ENCODE measurements around the gene HNRNPAB. TPM values are rescaled to one million over a fixed set of nuclear protein-coding genes. Genes with fewer than 3 reads are reported as not detected.

The HNRNPAB gene
- total RNA-seq, 2 donors from 2014 or later: 66.3 to 124 TPM

- no peak for TF ChIP-seq CTCF (IDR thresholded peaks at IDR 0.05)
- no peak for ATAC-seq (ENCODE audit: insufficient number of reproducible peaks, low FRiP score, low read depth)
- peaks cover 10 to 31% of the 10 kb centered on the region in 2 donors for H3K4me1 ChIP-seq (ENCODE audit: control insufficient read depth in 1 of 2, low read depth in 2 of 2)
Observed at GRCh38 chr5:178205749-178206047, 1.4 kb downstream of the HNRNPAB start.

GRCh38 chr5:178206166-178207101 is 2.1 kb downstream of the HNRNPAB start:
- H3K36me3 ChIP-seq: peaks cover 30% of the 10 kb centered on the region
- no peak for DNase-seq (ENCODE audit: low spot score)
- ATAC-seq (ENCODE audit: insufficient number of reproducible peaks, low FRiP score, low read depth): no peak
- no peak overlapping the region for H3K27ac ChIP-seq
- TF ChIP-seq CTCF (IDR thresholded peaks at IDR 0.05): no peak
- H3K9me3 ChIP-seq: no peaks in the 10 kb centered on the region
- no peaks in the 10 kb centered on the region for H3K27me3 ChIP-seq (replicated peaks; ENCODE audit: insufficient read depth)
- peak overlapping the region; percentile 96 for H3K4me3 ChIP-seq
- peaks cover 10 to 31% of the 10 kb centered on the region in 2 donors for H3K4me1 ChIP-seq (ENCODE audit: control insufficient read depth in 1 of 2, low read depth in 2 of 2)

More at GRCh38 chr5:178205749-178206047, 1.4 kb downstream of the HNRNPAB start:
- Histone ChIP-seq H3K36me3 (peaks cover 22% of the 10 kb centered on the region), H3K9me3 (no peaks in the 10 kb centered on the region), H3K27ac (peak overlapping the region; percentile 90 to 97), H3K4me3 (peak overlapping the region; percentile 96), H3K27me3 (replicated peaks; ENCODE audit: insufficient read depth) (no peaks in the 10 kb centered on the region)
- DNase-seq (ENCODE audit: low spot score): no peak

GRCh38 chr5:178207183-178207916 is 3.0 kb downstream of the HNRNPAB start:
- no peaks in the 10 kb centered on the region for H3K9me3 ChIP-seq
- H3K27me3 ChIP-seq (replicated peaks; ENCODE audit: insufficient read depth): no peaks in the 10 kb centered on the region
- H3K4me3 ChIP-seq: no peak overlapping the region
- no peak overlapping the region for H3K27ac ChIP-seq
- H3K36me3 ChIP-seq: peaks cover 37% of the 10 kb centered on the region
- ATAC-seq (ENCODE audit: insufficient number of reproducible peaks, low FRiP score, low read depth) (no peak), DNase-seq (ENCODE audit: low spot score) (no peak)
- no peak for TF ChIP-seq CTCF (IDR thresholded peaks at IDR 0.05)
- H3K4me1 ChIP-seq (ENCODE audit: control insufficient read depth in 1 of 2, low read depth in 2 of 2): peaks cover 10 to 31% of the 10 kb centered on the region in 2 donors

- peaks cover 10 to 31% of the 10 kb centered on the region in 2 donors for H3K4me1 ChIP-seq (ENCODE audit: control insufficient read depth in 1 of 2, low read depth in 2 of 2)
- ATAC-seq (ENCODE audit: insufficient number of reproducible peaks, low FRiP score, low read depth) (no peak), DNase-seq (ENCODE audit: low spot score) (no peak)
- H3K9me3 ChIP-seq: no peaks in the 10 kb centered on the region
- peaks cover 43% of the 10 kb centered on the region for H3K36me3 ChIP-seq
- no peak overlapping the region for H3K27ac ChIP-seq
- no peak overlapping the region for H3K4me3 ChIP-seq
- no peaks in the 10 kb centered on the region for H3K27me3 ChIP-seq (replicated peaks; ENCODE audit: insufficient read depth)
- TF ChIP-seq CTCF (IDR thresholded peaks at IDR 0.05): no peak
Observed at GRCh38 chr5:178207917-178208280, 3.6 kb downstream of the HNRNPAB start.

GRCh38 chr5:178208540-178209227 is 4.4 kb downstream of the HNRNPAB start:
- Histone ChIP-seq H3K36me3 (peaks cover 51% of the 10 kb centered on the region), H3K4me1 (ENCODE audit: control insufficient read depth in 1 of 2, low read depth in 2 of 2) (peaks cover 10 to 29% of the 10 kb centered on the region in 2 donors), H3K27ac (no peak overlapping the region), H3K27me3 (replicated peaks; ENCODE audit: insufficient read depth) (no peaks in the 10 kb centered on the region), H3K9me3 (no peaks in the 10 kb centered on the region), H3K4me3 (no peak overlapping the region)
- DNase-seq (ENCODE audit: low spot score) (no peak), ATAC-seq (ENCODE audit: insufficient number of reproducible peaks, low FRiP score, low read depth) (no peak)
- no peak for TF ChIP-seq CTCF (IDR thresholded peaks at IDR 0.05)
